ENCODE results near the gene CREB1.

DNA sequence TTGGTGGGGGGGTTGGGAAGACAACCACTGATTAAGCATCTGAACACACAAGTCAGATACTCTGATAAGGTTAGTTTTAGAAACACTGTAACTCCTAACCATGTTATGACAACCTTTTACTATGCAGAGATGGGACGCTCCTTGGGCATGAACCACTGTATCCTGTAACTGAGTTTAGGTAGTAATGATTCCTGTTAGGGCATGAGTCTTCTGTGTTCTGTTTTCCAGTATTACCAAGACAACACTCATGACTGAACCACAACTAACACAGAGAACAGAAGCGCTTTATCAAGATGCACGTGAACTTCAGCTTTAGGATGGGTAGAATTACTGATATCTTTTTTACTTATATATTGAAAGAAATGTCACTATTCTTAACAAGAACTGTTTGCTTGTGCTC is 14.1 kb upstream of the CREB1 start:
- TF ChIP-seq, protein P1, sequence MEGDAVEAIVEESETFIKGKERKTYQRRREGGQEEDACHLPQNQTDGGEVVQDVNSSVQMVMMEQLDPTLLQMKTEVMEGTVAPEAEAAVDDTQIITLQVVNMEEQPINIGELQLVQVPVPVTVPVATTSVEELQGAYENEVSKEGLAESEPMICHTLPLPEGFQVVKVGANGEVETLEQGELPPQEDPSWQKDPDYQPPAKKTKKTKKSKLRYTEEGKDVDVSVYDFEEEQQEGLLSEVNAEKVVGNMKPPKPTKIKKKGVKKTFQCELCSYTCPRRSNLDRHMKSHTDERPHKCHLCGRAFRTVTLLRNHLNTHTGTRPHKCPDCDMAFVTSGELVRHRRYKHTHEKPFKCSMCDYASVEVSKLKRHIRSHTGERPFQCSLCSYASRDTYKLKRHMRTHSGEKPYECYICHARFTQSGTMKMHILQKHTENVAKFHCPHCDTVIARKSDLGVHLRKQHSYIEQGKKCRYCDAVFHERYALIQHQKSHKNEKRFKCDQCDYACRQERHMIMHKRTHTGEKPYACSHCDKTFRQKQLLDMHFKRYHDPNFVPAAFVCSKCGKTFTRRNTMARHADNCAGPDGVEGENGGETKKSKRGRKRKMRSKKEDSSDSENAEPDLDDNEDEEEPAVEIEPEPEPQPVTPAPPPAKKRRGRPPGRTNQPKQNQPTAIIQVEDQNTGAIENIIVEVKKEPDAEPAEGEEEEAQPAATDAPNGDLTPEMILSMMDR (conservative IDR thresholded peaks at IDR 0.05 in 1 of 2, IDR thresholded peaks at IDR 0.05 in 1 of 2; ENCODE audit: extremely low read depth in 1 of 2, insufficient read depth in 1 of 2, low read depth in 1 of 2, low read length in 2 of 2) = no peak
- no peak for TF ChIP-seq EZH2 (IDR thresholded peaks at IDR 0.05; ENCODE audit: borderline replicate concordance, low read length)
